Neuronal stem cell (in vitro differentiated cells): ENCODE measurements around the gene NAB2.

Experiments
- DNase-seq: peaks from one replicate; pipeline ENCODE4 v3.0.0-alpha.2; 2013; ENCODE audit warnings: low spot score
- H2AFZ ChIP-seq: one replicate; pipeline ENCODE4 v1.6.1; 2013; ENCODE audit warnings: mild to moderate bottlenecking, low read length, inconsistent platforms
- H2AK5ac ChIP-seq: 2 replicates; pipeline ENCODE4 v1.6.1; 2013; ENCODE audit warnings: low read depth, mild to moderate bottlenecking, inconsistent platforms, low read length, moderate library complexity, mixed read lengths
- H2BK120ac ChIP-seq: 2 replicates; pipeline ENCODE4 v1.6.1; 2013; ENCODE audit warnings: low read depth, mild to moderate bottlenecking, inconsistent platforms, low read length, moderate library complexity, mixed read lengths
- H2BK12ac ChIP-seq: one replicate; pipeline ENCODE4 v1.6.1; 2013; ENCODE audit warnings: low read length, inconsistent platforms
- H2BK15ac ChIP-seq: 2 replicates; pipeline ENCODE4 v1.6.1; 2013; ENCODE audit warnings: mild to moderate bottlenecking, low read length, inconsistent platforms, mixed read lengths
- H2BK5ac ChIP-seq: one replicate; pipeline ENCODE4 v1.6.1; 2013; ENCODE audit warnings: inconsistent platforms, mild to moderate bottlenecking, low read length, moderate library complexity
- H3K14ac ChIP-seq: one replicate; pipeline ENCODE4 v1.6.1; 2013; ENCODE audit warnings: low read length, inconsistent platforms
- H3K18ac ChIP-seq: 2 replicates; pipeline ENCODE4 v1.6.1; 2013; ENCODE audit warnings: low read length, inconsistent platforms
- H3K23ac ChIP-seq: 2 replicates; pipeline ENCODE4 v1.6.1; 2013; ENCODE audit warnings: low read depth, mild to moderate bottlenecking, mixed read lengths, low read length, inconsistent platforms; ENCODE audit not compliant: poor library complexity
- H3K27ac ChIP-seq: replicated peaks from 3 replicates; pipeline ENCODE4 v1.5.1; 2013; ENCODE audit warnings: low read length, inconsistent platforms
- H3K27me3 ChIP-seq, 3 experiments: 2 replicates each; pipeline ENCODE4 v1.6.1; 2013; ENCODE audit warnings: low read length in 3 of 3, mild to moderate bottlenecking in 2 of 3, inconsistent platforms in 1 of 3, low read depth in 1 of 3, mixed read lengths in 1 of 3, moderate library complexity in 1 of 3; ENCODE audit not compliant: control insufficient read depth in 3 of 3, insufficient read depth in 3 of 3
- H3K36me3 ChIP-seq, 2 donors: replicated peaks in 1 of 2; 2 replicates each; pipeline ENCODE4 v1.6.1; 2013; ENCODE audit warnings: low read length in 2 of 2; ENCODE audit not compliant: control insufficient read depth in 2 of 2, insufficient read depth in 2 of 2
- H3K4ac ChIP-seq: 2 replicates; pipeline ENCODE4 v1.6.1; 2013; ENCODE audit warnings: inconsistent platforms, mild to moderate bottlenecking, low read length, moderate library complexity
- H3K4me1 ChIP-seq, 2 donors: 1 replicate in 1 of 2; 2 replicates in 1 of 2; pipeline ENCODE4 v1.6.1; 2013; ENCODE audit warnings: low read length in 2 of 2, low read depth in 1 of 2; ENCODE audit not compliant: control insufficient read depth in 2 of 2, insufficient read depth in 1 of 2
- H3K4me2 ChIP-seq: one replicate; pipeline ENCODE4 v1.6.1; 2013; ENCODE audit warnings: mild to moderate bottlenecking, low read length, inconsistent platforms; ENCODE audit not compliant: insufficient read depth, poor library complexity, severe bottlenecking
- H3K4me3 ChIP-seq, 2 donors: 2 replicates each; pipeline ENCODE4 v1.5.1; 2013; ENCODE audit warnings: low read length in 2 of 2, mild to moderate bottlenecking in 2 of 2, inconsistent platforms in 1 of 2, moderate library complexity in 1 of 2
- H3K79me1 ChIP-seq: one replicate; pipeline ENCODE4 v1.6.1; 2013; ENCODE audit warnings: low read depth, mild to moderate bottlenecking, inconsistent platforms, low read length, moderate library complexity
- H3K9ac ChIP-seq: one replicate; pipeline ENCODE4 v1.6.1; 2013; ENCODE audit warnings: mild to moderate bottlenecking, low read depth, low read length, inconsistent platforms; ENCODE audit not compliant: poor library complexity
- H3K9me3 ChIP-seq, 2 donors: replicated peaks in 1 of 2; 2 replicates each; pipeline versions ENCODE3 to v1.6.1; 2013; ENCODE audit warnings: low read length in 2 of 2, mild to moderate bottlenecking in 2 of 2, inconsistent platforms in 1 of 2, low read depth in 1 of 2, mixed read lengths in 1 of 2, moderate library complexity in 1 of 2; ENCODE audit not compliant: control insufficient read depth in 2 of 2, insufficient read depth in 1 of 2
- H4K8ac ChIP-seq: one replicate; pipeline ENCODE4 v1.6.1; 2013; ENCODE audit warnings: low read depth, mild to moderate bottlenecking, inconsistent platforms, low read length, moderate library complexity
- H4K91ac ChIP-seq: one replicate; pipeline ENCODE4 v1.6.1; 2013; ENCODE audit warnings: low read length, low read depth, mild to moderate bottlenecking, inconsistent platforms; ENCODE audit not compliant: poor library complexity
- WGBS, 2 donors: extraction: QIAGEN DNeasy Blood & Tissue Kit; methylation state at CpG; one replicate each; pipeline ENCODE4 v1.1.7; 2013; ENCODE audit warnings: missing lambda C conversion rate in 2 of 2, mixed read lengths in 1 of 2; ENCODE audit not compliant: insufficient read length in 2 of 2, insufficient replicate concordance in 1 of 2; ENCODE audit errors: extremely low coverage in 2 of 2; 5-methylcytosine and 5-hydroxymethylcytosine counted together

Gene NAB2

GRCh38 chr12:57111031-57111734 lies 22.3 kb downstream of the NAB2 start, which contains the start of gene STAT6:
Gene STAT6 (minus strand): TSS chr12:57111362. CDS start chr12:57108278, 3,084 bp downstream.
- Histone ChIP-seq H2AFZ (peak within 1 kb of the TSS; percentile 74), H3K9ac (peak within 1 kb of the TSS; percentile 80), H4K8ac (peak within 1 kb of the TSS; percentile 93), H3K23ac (peak within 1 kb of the TSS; percentile 66), H3K4me3 (peak within 1 kb of the TSS; percentile 66 to 70), H3K14ac (peak within 1 kb of the TSS; percentile 72), H2BK12ac (peak within 1 kb of the TSS; percentile 93), H3K27ac (peak within 1 kb of the TSS; percentile 96), H3K4ac (peak within 1 kb of the TSS; percentile 80), H2AK5ac (peak within 1 kb of the TSS; percentile 87), H3K4me1 (peaks cover 8 to 19% of the 10 kb centered on the region in 2 donors), H4K91ac (peak within 1 kb of the TSS; percentile 99), H3K18ac (peak within 1 kb of the TSS; percentile 97), H3K36me3 (peaks cover 0 to 25% of the 10 kb centered on the region in 2 donors), H3K27me3 (no peaks in the 10 kb centered on the region), H3K4me2 (peak within 1 kb of the TSS; percentile 92), H3K9me3 (no peaks in the 10 kb centered on the region), H2BK5ac (peak within 1 kb of the TSS; percentile 58), H2BK15ac (peak within 1 kb of the TSS; percentile 97), H3K79me1 (no peaks in the 10 kb centered on the region), H2BK120ac (peak within 1 kb of the TSS; percentile 93)
- WGBS, 2 donors = no CpG with 5 or more reads among the region's 13 CpGs
- no peak for DNase-seq

DNA sequence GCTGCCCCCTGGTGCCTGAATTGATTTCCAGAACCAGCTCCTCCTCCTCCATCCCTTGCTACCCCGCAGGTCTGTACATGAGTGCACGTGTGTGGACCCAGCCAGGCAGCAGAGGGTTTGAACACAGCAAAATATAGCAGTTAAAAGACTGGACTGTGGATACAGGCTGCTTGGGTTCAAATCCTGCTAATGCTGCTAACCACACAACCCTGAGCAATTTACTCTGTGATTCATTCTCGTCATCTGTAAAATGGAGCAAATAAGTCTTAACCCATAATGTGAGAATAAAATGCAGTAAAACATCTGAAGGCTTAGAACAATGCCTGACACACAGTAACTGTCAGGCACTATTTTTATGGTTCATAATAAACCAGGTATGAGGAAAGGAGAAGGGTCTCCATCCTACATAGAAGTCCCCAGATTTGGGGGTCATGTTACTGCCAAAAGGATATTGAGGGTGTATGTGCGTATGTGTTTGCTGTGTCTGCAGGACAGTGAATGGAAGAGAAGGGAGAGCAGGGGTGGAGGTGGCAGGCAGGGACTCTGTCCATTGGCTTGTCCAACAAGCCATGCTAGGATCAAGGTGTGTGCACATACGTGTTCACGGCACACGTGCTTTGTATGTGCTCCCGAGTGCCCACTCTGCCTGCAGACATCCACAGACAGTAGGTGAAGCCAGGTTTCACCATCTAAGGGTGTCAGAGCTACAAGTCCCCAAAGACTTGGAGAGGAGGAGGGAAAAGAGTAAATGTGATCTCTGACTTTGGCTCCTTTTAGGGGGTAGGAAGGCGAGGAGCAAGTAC lies 23.8 kb downstream of the NAB2 start:
- H4K91ac ChIP-seq = no peak overlapping the region
- peak overlapping the region; percentile 3 to 66 for H3K4me3 ChIP-seq
- no peaks in the 10 kb centered on the region for H3K9me3 ChIP-seq

DNA sequence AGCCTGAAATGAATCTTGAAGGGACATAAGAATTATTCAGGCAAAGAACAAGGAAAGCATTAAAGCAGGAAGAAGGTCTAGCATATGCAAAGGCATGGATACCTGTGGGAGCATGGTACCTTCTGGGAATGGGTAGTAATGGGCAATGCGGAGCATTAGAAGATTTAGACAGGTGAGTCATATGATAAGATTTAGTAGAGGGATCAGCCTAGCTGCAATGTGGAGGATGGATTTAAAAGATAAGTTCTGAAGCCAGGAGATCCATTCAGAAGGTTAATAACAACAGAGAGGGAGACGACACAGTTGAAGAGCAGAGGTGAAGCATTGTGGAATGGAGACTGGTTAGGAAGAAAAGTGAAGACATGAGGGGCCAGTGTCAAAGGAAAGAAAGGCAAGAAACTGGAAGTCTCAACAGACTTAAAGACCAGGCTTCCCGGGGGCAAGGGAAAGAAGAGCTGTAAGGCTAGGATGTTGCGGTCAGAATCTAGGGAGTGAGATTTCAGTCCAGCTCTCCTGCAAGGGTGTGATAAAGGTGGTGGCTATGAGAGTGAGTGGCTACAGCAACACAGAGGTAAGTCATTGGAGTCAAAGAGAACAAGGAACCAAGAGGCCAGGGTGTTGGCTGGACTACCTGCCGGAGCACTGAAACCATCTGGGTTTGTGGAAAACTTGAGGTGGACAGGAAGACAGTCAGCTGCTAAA lies 27.8 kb downstream of the NAB2 start:
- Histone ChIP-seq H4K91ac (no peak overlapping the region), H3K27ac (no peak overlapping the region), H3K18ac (no peak overlapping the region), H3K27me3 (no peaks in the 10 kb centered on the region), H2BK15ac (no peak overlapping the region), H2AFZ (no peak overlapping the region), H2BK12ac (no peak overlapping the region), H3K4me3 (no peak overlapping the region), H3K4me1 (peaks cover 2 to 4% of the 10 kb centered on the region in 2 donors), H3K36me3 (no peaks in the 10 kb centered on the region), H2BK120ac (no peak overlapping the region), H3K4ac (no peak overlapping the region), H3K14ac (no peak overlapping the region), H3K79me1 (no peaks in the 10 kb centered on the region), H4K8ac (no peak overlapping the region), H3K9ac (no peak overlapping the region), H3K23ac (no peak overlapping the region), H3K9me3 (peaks cover 0 to 2% of the 10 kb centered on the region in 2 donors), H2AK5ac (no peak overlapping the region), H2BK5ac (no peak overlapping the region), H3K4me2 (no peak overlapping the region)
- WGBS, 2 donors = no CpG with 5 or more reads among the region's 5 CpGs
- no peak for DNase-seq

More for the DNA sequence above, 23.8 kb downstream of the NAB2 start:
- Histone ChIP-seq H3K27me3 (no peaks in the 10 kb centered on the region), H3K14ac (no peak overlapping the region), H3K79me1 (no peaks in the 10 kb centered on the region), H2BK120ac (no peak overlapping the region), H2BK12ac (peak overlapping the region; percentile 42), H3K9ac (no peak overlapping the region), H2BK15ac (no peak overlapping the region), H3K18ac (peak overlapping the region; percentile 46), H3K4me1 (peaks cover 8 to 19% of the 10 kb centered on the region in 2 donors), H3K4ac (no peak overlapping the region), H3K27ac (no peak overlapping the region), H3K4me2 (peak overlapping the region; percentile 92), H3K23ac (no peak overlapping the region), H2AK5ac (no peak overlapping the region), H2AFZ (peak overlapping the region; percentile 74), H4K8ac (no peak overlapping the region), H2BK5ac (no peak overlapping the region), H3K36me3 (peaks cover 0 to 10% of the 10 kb centered on the region in 2 donors)
- WGBS, 2 donors = no CpG with 5 or more reads among the region's 9 CpGs
- DNase-seq = no peak
